HG03432 (cell line): ENCODE results near the gene FAM83F.
"Not testable (repeated sequence)": the region's sequence is repeated elsewhere in the genome, so short reads cannot be mapped to it uniquely, and the experiment has no call there.

Source experiments
- ATAC-seq: cut with Tn5 transposase; IDR thresholded peaks from one replicate; pipeline ENCODE4 v1.9.1; 2021; ENCODE audit warnings: mild to moderate bottlenecking, moderate library complexity; ENCODE audit not compliant: unreplicated experiment

The FAM83F gene

GRCh38 chr22:39992088-39992826, 2.5 kb upstream of the FAM83F start:
- no peak for ATAC-seq

- ATAC-seq, result not testable (repeated sequence)
Measured at GRCh38 chr22:39992894-39993293, 1.9 kb upstream of the FAM83F start.

- no peak for ATAC-seq
Measured at GRCh38 chr22:39994041-39994565, 651 bp upstream of the FAM83F start.

GRCh38 chr22:39995393-39996252, 869 bp downstream of the FAM83F start:
- no peak for ATAC-seq

GRCh38 chr22:39996732-39997131, 2.0 kb downstream of the FAM83F start:
- no peak for ATAC-seq

- no peak for ATAC-seq
Measured at GRCh38 chr22:39997421-39997820, 2.7 kb downstream of the FAM83F start.

GRCh38 chr22:39997939-39998726, 3.4 kb downstream of the FAM83F start:
- no peak for ATAC-seq

GRCh38 chr22:39999144-39999757, 4.5 kb downstream of the FAM83F start:
- no peak for ATAC-seq

GRCh38 chr22:40000171-40000570, 5.4 kb downstream of the FAM83F start:
- ATAC-seq, result no peak

- no peak for ATAC-seq
Measured at GRCh38 chr22:40001106-40001505, 6.4 kb downstream of the FAM83F start.

- ATAC-seq, result no peak
Measured at GRCh38 chr22:40001800-40002577, 7.2 kb downstream of the FAM83F start.

- no peak for ATAC-seq
Measured at GRCh38 chr22:40002935-40003715, 8.4 kb downstream of the FAM83F start.

- no peak for ATAC-seq
Measured at GRCh38 chr22:40004836-40005235, 10.1 kb downstream of the FAM83F start.

GRCh38 chr22:40006641-40007040, 11.9 kb downstream of the FAM83F start:
- ATAC-seq, result no peak

- ATAC-seq, result no peak
Measured at GRCh38 chr22:40007853-40008710, 13.3 kb downstream of the FAM83F start.

- no peak for ATAC-seq
Measured at GRCh38 chr22:40008726-40009291, 14.1 kb downstream of the FAM83F start.

GRCh38 chr22:40009292-40009774, 14.6 kb downstream of the FAM83F start:
- ATAC-seq, result no peak
